IPS DF 6.9 (cell line): Measurements from ENCODE around the gene UTF1.

ENCODE experiments used
- DNase-seq: peaks from one replicate; pipeline ENCODE4 v3.0.0-alpha.2; 2013; ENCODE audit warnings: low read depth, low spot score
- H3K27ac ChIP-seq: one replicate; pipeline ENCODE4 v1.5.1; 2013; ENCODE audit warnings: low read length, control low read depth
- H3K27me3 ChIP-seq: 2 replicates; pipeline ENCODE4 v1.6.1; 2013; ENCODE audit warnings: mild to moderate bottlenecking, low read length; ENCODE audit not compliant: control insufficient read depth, insufficient read depth
- H3K36me3 ChIP-seq: 2 replicates; pipeline ENCODE4 v1.6.1; 2013; ENCODE audit warnings: low read length; ENCODE audit not compliant: control insufficient read depth, insufficient read depth
- H3K4me1 ChIP-seq: 2 replicates; pipeline ENCODE4 v1.6.1; 2013; ENCODE audit warnings: low read length; ENCODE audit not compliant: control insufficient read depth, insufficient read depth
- H3K4me3 ChIP-seq: 2 replicates; pipeline ENCODE4 v1.5.1; 2013; ENCODE audit warnings: mild to moderate bottlenecking, low read length
- H3K9me3 ChIP-seq: 2 replicates; pipeline ENCODE4 v1.6.1; 2013; ENCODE audit warnings: low read length, inconsistent platforms; ENCODE audit not compliant: control insufficient read depth, insufficient read depth
- WGBS: extraction: QIAGEN DNeasy Blood & Tissue Kit; methylation state at CpG from one replicate; pipeline ENCODE4 v1.1.7; 2013; ENCODE audit warnings: mixed read lengths, missing lambda C conversion rate; ENCODE audit not compliant: insufficient read length, insufficient coverage; 5-methylcytosine and 5-hydroxymethylcytosine counted together

UTF1 gene

DNA sequence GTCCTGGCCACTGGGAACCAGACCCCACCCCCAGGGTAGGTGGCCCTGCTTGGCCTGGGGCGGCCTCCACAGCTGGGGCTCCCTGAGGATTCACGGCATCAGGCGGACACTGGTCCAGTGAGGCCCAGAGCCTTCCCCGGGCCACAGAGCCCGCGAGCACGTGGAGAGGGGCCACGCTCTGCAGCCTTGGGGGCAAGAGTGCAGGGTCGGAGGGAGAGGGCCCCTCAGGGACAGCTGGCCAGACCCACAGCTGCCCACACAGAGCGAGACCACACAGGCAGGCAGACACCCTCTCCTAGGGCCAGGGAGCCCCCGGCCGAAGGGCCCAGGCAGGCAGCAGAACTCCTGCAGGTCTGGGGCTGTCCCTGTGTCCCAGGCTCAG lies 18.3 kb downstream of the UTF1 start:
- Histone ChIP-seq H3K27ac (no peak overlapping the region), H3K27me3 (no peaks in the 10 kb centered on the region), H3K9me3 (no peaks in the 10 kb centered on the region), H3K4me1 (peaks cover 7% of the 10 kb centered on the region), H3K4me3 (no peak overlapping the region), H3K36me3 (no peaks in the 10 kb centered on the region)
- WGBS: no CpG with 5 or more reads among the region's 12 CpGs
- DNase-seq: no peak

DNA sequence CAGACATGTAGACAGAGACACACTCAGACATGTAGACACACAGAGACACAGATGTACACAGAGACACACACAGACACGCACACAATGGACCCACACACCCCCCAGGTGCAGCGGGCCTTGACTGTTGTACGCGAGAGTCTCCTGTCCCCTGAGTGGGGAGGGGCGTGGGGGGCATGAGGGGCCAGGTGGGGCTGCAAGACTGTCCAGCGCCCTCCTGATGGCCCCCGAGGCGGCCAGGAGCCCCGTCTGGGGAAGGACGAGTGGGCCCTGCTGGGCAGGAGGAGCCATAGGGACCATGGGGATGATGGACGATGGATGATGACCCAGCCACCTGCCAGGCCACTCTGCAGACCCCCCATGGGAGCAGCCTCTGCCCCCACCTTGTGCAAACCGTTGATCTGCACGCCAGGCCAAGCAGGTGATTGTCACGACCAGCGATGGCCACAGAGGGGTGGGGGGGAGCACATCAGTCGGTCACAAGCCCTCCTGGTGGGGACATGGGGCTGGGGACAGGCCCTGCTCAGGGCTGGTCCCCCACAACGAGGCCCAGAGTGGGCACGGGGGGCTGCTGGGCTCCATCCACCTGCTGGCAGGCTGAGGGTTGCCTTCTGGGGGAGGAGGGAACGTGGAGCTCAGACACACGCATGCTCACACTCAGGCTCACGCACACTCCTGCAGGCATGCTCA lies 19.2 kb downstream of the UTF1 start:
- no CpG with 5 or more reads among the region's 21 CpGs for WGBS
- Histone ChIP-seq H3K4me1 (peaks cover 7% of the 10 kb centered on the region), H3K9me3 (no peaks in the 10 kb centered on the region), H3K27me3 (no peaks in the 10 kb centered on the region), H3K36me3 (no peaks in the 10 kb centered on the region), H3K4me3 (no peak overlapping the region), H3K27ac (no peak overlapping the region)
- DNase-seq: no peak

DNA sequence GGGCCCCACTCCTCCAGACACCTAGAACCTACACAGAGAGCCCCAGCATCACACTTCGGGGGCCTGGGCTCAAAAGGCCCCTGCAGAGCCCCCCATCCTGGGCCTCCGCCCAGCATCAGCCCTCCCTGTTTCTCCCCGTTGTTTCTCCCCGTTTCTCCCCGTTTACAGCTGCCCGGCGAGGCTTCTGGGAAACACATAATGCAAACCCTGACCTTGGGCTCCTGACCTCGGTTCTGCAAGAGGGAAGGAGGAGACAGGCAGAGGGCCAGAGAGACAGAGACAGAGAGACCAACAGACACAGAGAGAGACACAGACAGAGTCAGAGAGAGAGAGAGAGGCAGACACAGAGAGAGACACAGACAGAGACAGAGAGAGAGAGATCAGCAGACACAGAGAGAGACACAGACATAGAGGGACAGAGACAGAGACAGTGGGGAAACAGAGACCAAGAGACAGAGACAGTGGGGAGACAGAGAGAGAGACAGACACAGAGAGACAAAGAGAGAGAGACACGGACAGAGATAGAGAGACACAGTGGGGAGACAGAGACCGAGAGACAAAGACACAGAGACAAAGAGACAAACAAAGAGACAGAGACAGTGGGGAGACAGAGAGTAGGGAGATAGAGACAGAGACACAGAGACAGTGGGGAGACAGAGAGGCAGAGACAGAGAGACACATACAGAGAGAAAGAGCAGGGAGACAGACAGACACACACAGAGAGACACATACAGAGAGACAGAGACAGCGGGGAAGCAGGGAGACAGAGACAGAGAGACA lies 20.1 kb downstream of the UTF1 start:
- no peaks in the 10 kb centered on the region for H3K27me3 ChIP-seq
- H3K4me3 ChIP-seq: no peak overlapping the region
- H3K27ac ChIP-seq: no peak overlapping the region
- DNase-seq: no peak
- no peaks in the 10 kb centered on the region for H3K9me3 ChIP-seq
- no peaks in the 10 kb centered on the region for H3K36me3 ChIP-seq
- peaks cover 7% of the 10 kb centered on the region for H3K4me1 ChIP-seq
- WGBS: no CpG with 5 or more reads among the region's 11 CpGs

- Histone ChIP-seq H3K27me3 (no peaks in the 10 kb centered on the region), H3K4me3 (no peak overlapping the region), H3K4me1 (peaks cover 5% of the 10 kb centered on the region; the same call in 1 of the 2 replicates), H3K36me3 (no peaks in the 10 kb centered on the region), H3K27ac (no peak overlapping the region), H3K9me3 (no peaks in the 10 kb centered on the region)
- WGBS: no CpG with 5 or more reads among the region's 28 CpGs
- no peak for DNase-seq
Measured at GRCh38 chr10:133251388-133252222, 21.6 kb downstream of the UTF1 start.

- no peak for DNase-seq
- Histone ChIP-seq H3K27ac (no peak overlapping the region), H3K4me1 (peaks cover 5% of the 10 kb centered on the region; the same call in 1 of the 2 replicates), H3K27me3 (no peaks in the 10 kb centered on the region), H3K9me3 (no peaks in the 10 kb centered on the region), H3K36me3 (no peaks in the 10 kb centered on the region), H3K4me3 (no peak overlapping the region)
- WGBS: no CpG with 5 or more reads among the region's 12 CpGs
Measured at GRCh38 chr10:133252223-133252552, 22.2 kb downstream of the UTF1 start.

DNA sequence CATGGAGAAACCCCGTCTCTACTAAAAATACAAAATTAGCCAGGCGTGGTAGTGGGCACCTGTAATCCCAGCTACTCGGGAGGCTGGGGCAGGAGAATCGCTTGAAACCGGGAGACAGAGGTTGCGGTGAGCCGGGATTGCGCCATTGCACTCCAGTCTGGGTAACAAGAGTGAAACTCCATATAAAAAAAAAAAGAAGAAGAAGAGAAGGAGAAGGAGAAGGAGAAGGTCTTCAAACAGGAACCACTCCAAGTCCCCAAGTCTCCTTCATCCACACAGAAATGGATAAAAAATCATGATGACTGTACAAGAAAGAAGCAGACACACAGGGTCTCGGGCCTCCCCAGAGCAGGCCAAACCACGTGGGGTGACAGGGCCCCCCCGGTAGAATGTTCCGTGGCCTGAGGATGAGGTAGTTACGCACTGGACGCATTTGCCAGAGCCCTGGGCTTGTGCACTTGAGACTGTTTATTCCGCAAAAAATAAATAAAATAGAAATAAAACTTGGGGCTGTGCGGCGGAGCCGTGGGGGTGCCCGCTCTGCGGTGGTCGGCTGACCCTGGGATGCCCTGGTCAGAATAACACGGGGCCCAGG lies 23.4 kb downstream of the UTF1 start:
- Histone ChIP-seq H3K27me3 (no peaks in the 10 kb centered on the region), H3K9me3 (no peaks in the 10 kb centered on the region), H3K27ac (no peak overlapping the region), H3K4me1 (peaks cover 6% of the 10 kb centered on the region; the same call in 1 of the 2 replicates), H3K36me3 (no peaks in the 10 kb centered on the region; the same call in 1 of the 2 replicates), H3K4me3 (no peak overlapping the region)
- no CpG with 5 or more reads among the region's 22 CpGs for WGBS
- no peak for DNase-seq

GRCh38 chr10:133254421-133255120 lies 24.6 kb downstream of the UTF1 start:
- no peak overlapping the region for H3K27ac ChIP-seq
- H3K27me3 ChIP-seq: no peaks in the 10 kb centered on the region
- no peaks in the 10 kb centered on the region for H3K9me3 ChIP-seq
- peaks cover 8% of the 10 kb centered on the region for H3K4me1 ChIP-seq
- H3K4me3 ChIP-seq: no peak overlapping the region
- DNase-seq: no peak
- H3K36me3 ChIP-seq: no peaks in the 10 kb centered on the region; the same call in 1 of the 2 replicates
- WGBS: no CpG with 5 or more reads among the region's 13 CpGs

DNA sequence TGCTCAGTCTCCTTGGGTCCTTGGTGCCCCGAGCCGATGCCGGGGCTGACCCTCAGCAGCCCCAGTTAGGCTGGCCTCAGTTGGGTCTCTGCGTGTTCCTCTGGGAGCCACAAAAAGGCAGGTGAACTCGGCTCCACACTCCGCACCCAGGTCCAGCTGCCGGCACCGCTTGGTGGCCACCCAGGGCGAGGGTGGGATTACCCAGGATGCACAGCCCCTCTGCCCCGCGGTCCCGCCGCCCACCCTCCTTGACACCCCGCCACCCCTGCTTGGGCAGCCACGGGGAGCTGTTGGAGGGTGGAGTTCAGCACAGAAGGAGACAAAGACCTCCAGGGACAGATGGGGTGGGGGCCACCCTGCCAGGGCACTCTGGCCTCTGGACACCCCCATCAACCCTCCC lies 25.3 kb downstream of the UTF1 start:
- no peak overlapping the region for H3K4me3 ChIP-seq
- H3K27me3 ChIP-seq: no peaks in the 10 kb centered on the region
- H3K27ac ChIP-seq: no peak overlapping the region
- no peaks in the 10 kb centered on the region; the same call in 1 of the 2 replicates for H3K36me3 ChIP-seq
- no peak for DNase-seq
- no peaks in the 10 kb centered on the region for H3K9me3 ChIP-seq
- H3K4me1 ChIP-seq: peaks cover 8% of the 10 kb centered on the region
- WGBS: no CpG with 5 or more reads among the region's 15 CpGs

- Histone ChIP-seq H3K27ac (no peak overlapping the region), H3K9me3 (no peaks in the 10 kb centered on the region), H3K4me3 (peak overlapping the region; percentile 16; the same call in 1 of the 2 replicates), H3K27me3 (no peaks in the 10 kb centered on the region), H3K36me3 (no peaks in the 10 kb centered on the region; the same call in 1 of the 2 replicates), H3K4me1 (peaks cover 11% of the 10 kb centered on the region)
- DNase-seq: no peak
- no CpG with 5 or more reads among the region's 27 CpGs for WGBS
Measured at GRCh38 chr10:133257489-133258065, 27.6 kb downstream of the UTF1 start.
